ENCODE results near the gene MOCS1.

GRCh38 chr6:39914239-39914638, 20.0 kb downstream of the MOCS1 start:
- TF ChIP-seq, protein P1, sequence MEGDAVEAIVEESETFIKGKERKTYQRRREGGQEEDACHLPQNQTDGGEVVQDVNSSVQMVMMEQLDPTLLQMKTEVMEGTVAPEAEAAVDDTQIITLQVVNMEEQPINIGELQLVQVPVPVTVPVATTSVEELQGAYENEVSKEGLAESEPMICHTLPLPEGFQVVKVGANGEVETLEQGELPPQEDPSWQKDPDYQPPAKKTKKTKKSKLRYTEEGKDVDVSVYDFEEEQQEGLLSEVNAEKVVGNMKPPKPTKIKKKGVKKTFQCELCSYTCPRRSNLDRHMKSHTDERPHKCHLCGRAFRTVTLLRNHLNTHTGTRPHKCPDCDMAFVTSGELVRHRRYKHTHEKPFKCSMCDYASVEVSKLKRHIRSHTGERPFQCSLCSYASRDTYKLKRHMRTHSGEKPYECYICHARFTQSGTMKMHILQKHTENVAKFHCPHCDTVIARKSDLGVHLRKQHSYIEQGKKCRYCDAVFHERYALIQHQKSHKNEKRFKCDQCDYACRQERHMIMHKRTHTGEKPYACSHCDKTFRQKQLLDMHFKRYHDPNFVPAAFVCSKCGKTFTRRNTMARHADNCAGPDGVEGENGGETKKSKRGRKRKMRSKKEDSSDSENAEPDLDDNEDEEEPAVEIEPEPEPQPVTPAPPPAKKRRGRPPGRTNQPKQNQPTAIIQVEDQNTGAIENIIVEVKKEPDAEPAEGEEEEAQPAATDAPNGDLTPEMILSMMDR (IDR thresholded peaks at IDR 0.05; ENCODE audit: low read depth, low read length), result no peak
- TF ChIP-seq EZH2phosphoT487 (IDR thresholded peaks at IDR 0.05; ENCODE audit: low read depth), result no peak

Measured in OCI-LY3 (cell line).